GM06990 (cell line): Measurements from ENCODE around the gene ADAM12.

ENCODE experiments used
- DNase-seq: peaks from one replicate; pipeline ENCODE4 v3.0.0-alpha.2; 2011; ENCODE audit not compliant: insufficient read length; ENCODE audit errors: extremely low read depth
- H3K27me3 ChIP-seq: replicated peaks from 2 replicates; pipeline ENCODE4 v1.6.0; 2011; ENCODE audit warnings: low read length; ENCODE audit not compliant: control insufficient read depth, insufficient read depth
- H3K36me3 ChIP-seq: 2 replicates; pipeline ENCODE4 v1.5.1; 2011; ENCODE audit warnings: low read length; ENCODE audit not compliant: control insufficient read depth, insufficient read depth
- H3K4me3 ChIP-seq: replicated peaks from 2 replicates; pipeline ENCODE4 v1.5.1; 2011; ENCODE audit warnings: low read depth, mild to moderate bottlenecking, control low read depth, low read length
- TF ChIP-seq, protein P1 (sequence below): IDR thresholded peaks from 2 replicates; pipeline ENCODE4 v1.5.1; 2011; ENCODE audit warnings: low read length, control low read depth, mild to moderate bottlenecking, inconsistent platforms; ENCODE audit not compliant: insufficient read depth, poor library complexity, severe bottlenecking

Gene ADAM12

DNA sequence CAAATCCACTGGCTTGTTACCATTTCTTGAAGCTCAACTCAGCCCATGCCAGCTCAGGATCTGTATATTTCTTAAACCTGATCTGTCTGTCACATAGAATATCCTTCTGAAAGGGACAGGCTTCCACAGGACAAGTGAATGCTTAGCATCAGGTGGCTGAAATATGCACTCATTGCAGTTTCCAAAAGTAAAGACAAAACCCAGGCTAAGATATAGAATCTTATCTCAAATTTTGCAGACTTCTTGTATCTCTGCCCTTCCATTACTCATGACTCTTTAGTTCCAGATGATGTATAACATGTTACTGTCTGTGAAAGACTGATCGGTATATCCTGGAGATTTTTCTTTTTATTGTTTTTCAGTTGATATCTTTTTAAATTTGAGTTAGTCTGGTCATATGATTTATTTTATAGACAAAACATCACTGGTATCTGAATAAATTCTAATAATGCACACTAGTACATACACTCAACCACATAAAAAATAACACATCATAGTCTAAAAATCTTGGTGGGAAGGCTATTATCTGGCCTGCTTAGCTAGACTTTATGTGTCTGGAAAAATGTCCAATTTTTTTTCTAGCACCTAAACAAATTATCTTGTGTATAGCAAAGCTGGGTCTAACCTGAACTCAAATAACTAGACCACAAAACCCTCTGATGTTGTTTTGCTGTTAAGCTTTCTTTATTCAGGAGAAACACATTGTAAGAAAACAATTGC, 182.6 kb downstream of the ADAM12 start:
- H3K36me3 ChIP-seq: no peaks in the 10 kb centered on the region
- no peak overlapping the region for H3K4me3 ChIP-seq
- DNase-seq: no peak
- TF ChIP-seq, protein P1, sequence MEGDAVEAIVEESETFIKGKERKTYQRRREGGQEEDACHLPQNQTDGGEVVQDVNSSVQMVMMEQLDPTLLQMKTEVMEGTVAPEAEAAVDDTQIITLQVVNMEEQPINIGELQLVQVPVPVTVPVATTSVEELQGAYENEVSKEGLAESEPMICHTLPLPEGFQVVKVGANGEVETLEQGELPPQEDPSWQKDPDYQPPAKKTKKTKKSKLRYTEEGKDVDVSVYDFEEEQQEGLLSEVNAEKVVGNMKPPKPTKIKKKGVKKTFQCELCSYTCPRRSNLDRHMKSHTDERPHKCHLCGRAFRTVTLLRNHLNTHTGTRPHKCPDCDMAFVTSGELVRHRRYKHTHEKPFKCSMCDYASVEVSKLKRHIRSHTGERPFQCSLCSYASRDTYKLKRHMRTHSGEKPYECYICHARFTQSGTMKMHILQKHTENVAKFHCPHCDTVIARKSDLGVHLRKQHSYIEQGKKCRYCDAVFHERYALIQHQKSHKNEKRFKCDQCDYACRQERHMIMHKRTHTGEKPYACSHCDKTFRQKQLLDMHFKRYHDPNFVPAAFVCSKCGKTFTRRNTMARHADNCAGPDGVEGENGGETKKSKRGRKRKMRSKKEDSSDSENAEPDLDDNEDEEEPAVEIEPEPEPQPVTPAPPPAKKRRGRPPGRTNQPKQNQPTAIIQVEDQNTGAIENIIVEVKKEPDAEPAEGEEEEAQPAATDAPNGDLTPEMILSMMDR: no peak
- H3K27me3 ChIP-seq: no peaks in the 10 kb centered on the region

DNA sequence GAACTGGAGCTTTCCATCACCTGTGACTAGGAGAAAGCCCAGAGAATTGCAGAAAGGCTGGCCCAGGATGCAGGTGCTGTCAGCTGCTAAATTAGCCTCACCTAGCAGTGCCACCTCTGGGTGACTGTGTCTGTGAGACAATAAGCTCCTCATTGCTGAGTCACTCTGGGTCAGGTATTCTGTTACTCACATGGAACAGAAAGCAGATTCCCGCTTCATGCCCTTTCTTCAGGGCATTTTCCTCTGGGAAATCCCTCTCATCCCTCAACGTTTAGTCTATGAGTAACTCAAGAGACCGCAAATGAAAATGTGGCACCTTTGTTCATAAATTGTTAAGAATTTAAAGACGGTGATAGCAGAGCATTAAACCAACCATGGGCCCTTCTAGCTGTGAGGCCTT, 184.0 kb downstream of the ADAM12 start:
- DNase-seq: no peak
- H3K36me3 ChIP-seq: no peaks in the 10 kb centered on the region
- no peak overlapping the region for H3K4me3 ChIP-seq
- TF ChIP-seq, protein P1: no peak
- H3K27me3 ChIP-seq: no peaks in the 10 kb centered on the region

DNA sequence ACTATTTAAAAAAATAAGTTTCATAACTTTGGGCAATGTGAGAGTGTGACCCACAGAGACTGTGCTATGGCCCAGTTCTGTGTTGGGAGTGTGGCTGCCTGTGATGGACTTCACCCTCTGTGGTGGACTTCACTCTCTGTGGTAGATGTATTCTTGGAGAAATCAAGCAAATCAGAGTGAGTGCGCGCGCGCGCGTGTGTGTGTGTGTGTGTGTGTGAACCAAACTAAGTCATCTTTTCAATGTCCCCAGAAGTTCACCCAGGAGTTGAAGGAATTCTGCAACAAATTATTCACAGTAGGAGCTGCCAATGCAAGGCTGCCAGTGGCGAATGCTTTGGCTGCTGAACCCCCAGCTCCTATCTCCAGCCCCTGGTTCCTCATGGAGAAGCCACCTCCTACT, 184.5 kb downstream of the ADAM12 start:
- H3K36me3 ChIP-seq: no peaks in the 10 kb centered on the region
- H3K27me3 ChIP-seq: no peaks in the 10 kb centered on the region
- H3K4me3 ChIP-seq: no peak overlapping the region
- DNase-seq: no peak
- TF ChIP-seq, protein P1: no peak

DNA sequence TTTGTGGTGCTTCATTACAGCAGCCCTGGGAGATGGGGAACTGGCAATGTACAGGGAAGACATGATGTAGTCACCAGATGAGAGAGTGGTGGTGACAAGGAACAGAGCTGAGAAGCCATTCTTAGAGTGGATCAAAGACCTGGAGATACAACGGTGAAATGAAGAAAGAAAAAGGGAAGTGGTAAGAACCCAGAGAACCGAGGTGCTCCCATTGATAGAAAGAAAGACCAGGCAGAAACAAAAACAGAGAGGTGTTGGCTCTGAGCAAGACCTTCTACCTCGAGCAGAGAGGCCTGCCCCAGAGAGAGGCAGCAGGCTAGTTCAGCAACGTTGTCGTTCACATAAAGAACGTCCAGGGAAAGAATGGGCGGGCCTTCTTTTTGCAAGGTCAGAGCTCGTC, 186.7 kb downstream of the ADAM12 start:
- no peak for DNase-seq
- TF ChIP-seq, protein P1: no peak
- Histone ChIP-seq H3K27me3 (no peaks in the 10 kb centered on the region), H3K36me3 (no peaks in the 10 kb centered on the region), H3K4me3 (no peak overlapping the region)

DNA sequence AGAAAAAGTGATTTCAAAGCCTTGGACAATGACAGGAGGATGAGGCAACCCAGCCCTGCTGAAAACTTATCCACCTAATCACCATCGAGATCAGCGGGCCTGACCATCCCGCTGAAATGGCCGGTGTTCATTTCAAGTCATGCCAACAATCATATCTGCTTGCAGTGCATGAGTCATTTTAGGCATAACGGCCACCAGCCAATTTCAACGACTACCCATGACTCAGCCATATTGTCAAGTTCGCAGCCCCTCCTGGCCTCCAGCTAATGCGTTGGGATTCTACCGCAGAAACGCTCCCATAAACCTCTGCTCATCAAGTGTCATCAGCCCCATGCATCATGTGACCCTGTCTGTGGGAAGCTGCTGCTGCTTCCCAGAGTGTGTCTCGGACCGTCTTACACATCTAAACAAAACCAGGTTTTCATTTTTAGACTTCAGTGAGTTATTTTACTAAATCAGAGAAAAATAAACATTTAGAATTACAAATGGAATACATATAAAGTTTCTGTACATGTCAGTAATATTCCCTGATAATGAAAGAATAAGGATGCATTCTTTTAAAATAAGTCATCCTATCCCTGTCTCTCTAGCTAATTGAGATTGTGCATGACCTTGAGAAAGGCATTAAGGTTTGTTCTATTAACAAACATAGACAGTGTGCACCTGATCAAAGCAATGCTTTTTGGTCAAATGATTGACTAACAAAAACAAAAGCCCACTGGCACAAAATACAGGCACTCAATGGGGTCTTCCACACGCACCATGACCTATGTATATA, 188.9 kb downstream of the ADAM12 start:
- H3K4me3 ChIP-seq: no peak overlapping the region
- DNase-seq: no peak
- H3K36me3 ChIP-seq: no peaks in the 10 kb centered on the region
- TF ChIP-seq, protein P1: no peak
- no peaks in the 10 kb centered on the region for H3K27me3 ChIP-seq

DNA sequence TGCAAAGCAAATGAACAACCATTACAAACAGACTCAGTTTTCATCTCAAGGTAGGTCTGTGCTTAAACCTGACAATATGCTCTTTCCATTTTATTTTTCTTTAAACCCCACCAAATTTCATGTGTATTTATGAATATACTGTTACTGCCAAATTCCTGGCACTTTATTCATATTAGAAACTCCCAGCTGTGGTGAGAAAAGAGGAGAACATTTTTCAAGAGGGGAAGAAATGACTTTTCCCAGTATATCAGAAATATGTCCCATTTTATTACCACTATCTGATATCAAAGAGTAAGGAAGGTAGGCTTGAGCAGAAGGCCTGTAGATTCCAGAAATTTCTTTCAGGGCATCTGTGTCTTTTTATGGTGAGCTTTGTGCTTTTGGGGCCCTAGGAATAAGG, 189.6 kb downstream of the ADAM12 start:
- no peaks in the 10 kb centered on the region for H3K36me3 ChIP-seq
- TF ChIP-seq, protein P1: no peak
- DNase-seq: no peak
- H3K27me3 ChIP-seq: no peaks in the 10 kb centered on the region
- no peak overlapping the region for H3K4me3 ChIP-seq
